Memory B cell (primary cell): Measurements from ENCODE around the gene SLC25A23.

ENCODE experiments used
- ATAC-seq: fragments of 150-1000 bp; cut with Tn5 transposase; 2 replicates; pipeline ENCODE4 v1.10.0; 2021; ENCODE audit warnings: low read depth, mild to moderate bottlenecking, moderate library complexity
- DNase-seq, 2 donors: peaks; one replicate each; pipeline ENCODE4 v3.0.0; 2022; ENCODE audit warnings: low spot score in 2 of 2
- H3K27ac Mint-ChIP-seq: one replicate; pipeline ENCODE4 v1.8.0; 2022; ENCODE audit warnings: mild to moderate bottlenecking, moderate library complexity, mixed read lengths
- H3K27me3 Mint-ChIP-seq: one replicate; pipeline ENCODE4 v1.8.0; 2022; ENCODE audit warnings: mixed read lengths
- H3K36me3 Mint-ChIP-seq: one replicate; pipeline ENCODE4 v1.8.0; 2022; ENCODE audit warnings: mild to moderate bottlenecking, mixed read lengths
- H3K4me1 Mint-ChIP-seq: one replicate; pipeline ENCODE4 v1.8.0; 2022; ENCODE audit warnings: mixed read lengths
- H3K4me3 Mint-ChIP-seq: one replicate; pipeline ENCODE4 v1.8.0; 2022; ENCODE audit warnings: mild to moderate bottlenecking, moderate library complexity, mixed read lengths
- H3K9me3 Mint-ChIP-seq: one replicate; pipeline ENCODE4 v1.8.0; 2022; ENCODE audit warnings: mixed read lengths

Gene SLC25A23

DNA sequence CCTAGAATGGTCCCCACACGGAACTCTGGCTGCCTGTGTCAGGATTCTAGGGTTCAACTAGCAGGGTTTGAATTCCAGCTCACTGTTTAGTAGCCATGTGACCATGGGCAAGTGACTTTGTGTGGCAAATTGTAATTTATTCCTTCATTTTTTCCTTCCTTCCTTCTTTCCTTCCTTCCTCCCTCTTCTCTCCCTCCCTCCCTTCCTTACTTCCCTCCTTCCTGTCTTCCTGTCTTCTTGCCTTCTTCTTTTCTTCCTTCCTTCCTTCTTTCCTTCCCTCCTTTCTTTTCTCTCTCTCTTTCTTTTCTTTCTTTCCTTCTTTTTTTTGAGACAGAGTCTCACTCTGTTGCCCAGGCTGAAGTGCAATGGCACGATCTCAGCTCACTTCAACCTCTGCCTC is 30.5 kb upstream of the SLC25A23 start:
- ATAC-seq (no peak), DNase-seq (no peak)
- Mint-ChIP-seq H3K27me3 (no peaks in the 10 kb centered on the region), H3K9me3 (peaks cover 3% of the 10 kb centered on the region), H3K4me1 (peaks cover 8% of the 10 kb centered on the region), H3K27ac (peak overlapping the region; percentile 53), H3K36me3 (peaks cover 7% of the 10 kb centered on the region), H3K4me3 (peak overlapping the region; percentile 82)

DNA sequence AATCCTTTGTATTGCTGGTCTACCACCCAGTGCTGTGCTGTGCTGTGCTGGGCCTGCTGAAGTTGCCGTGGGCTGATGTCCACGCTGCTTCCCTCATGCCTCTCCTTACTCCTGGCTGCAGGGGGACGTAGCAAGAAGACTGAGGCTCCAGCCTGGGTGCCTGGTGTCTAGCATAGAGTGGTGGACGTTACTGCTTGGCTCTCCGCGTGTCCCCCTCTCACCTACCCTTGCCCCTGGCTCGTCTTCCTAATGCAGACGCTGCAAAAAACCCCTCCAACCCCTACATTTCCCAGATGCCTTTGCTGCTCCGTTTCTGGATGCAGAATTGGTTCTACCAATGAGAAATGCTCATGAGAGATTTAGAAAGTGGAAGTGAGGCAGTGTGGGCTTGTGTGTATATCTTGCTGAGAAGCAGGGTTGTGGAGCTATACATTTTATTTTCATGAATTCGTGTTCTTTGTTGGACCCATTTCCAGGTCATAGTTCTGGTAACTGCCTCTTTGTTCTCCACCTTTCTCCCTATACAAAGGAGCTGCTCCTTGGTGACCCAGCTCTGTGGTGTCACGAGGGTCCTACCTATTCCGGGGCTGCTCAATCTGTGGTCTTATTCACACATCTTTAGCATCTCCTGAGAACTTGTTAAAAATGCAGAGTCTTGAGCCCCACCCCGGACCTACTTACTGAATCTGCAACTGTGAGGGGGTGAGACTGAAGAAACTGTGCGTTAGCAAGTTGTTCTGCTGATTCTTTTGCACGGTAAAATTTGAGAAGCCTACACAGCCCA is 29.9 kb upstream of the SLC25A23 start:
- ATAC-seq (peak; percentile 98), DNase-seq (no peak)
- Mint-ChIP-seq H3K4me1 (peaks cover 8% of the 10 kb centered on the region), H3K27me3 (no peaks in the 10 kb centered on the region), H3K36me3 (peaks cover 3% of the 10 kb centered on the region), H3K27ac (peak overlapping the region; percentile 53), H3K9me3 (peaks cover 3% of the 10 kb centered on the region), H3K4me3 (peak overlapping the region; percentile 82)

DNA sequence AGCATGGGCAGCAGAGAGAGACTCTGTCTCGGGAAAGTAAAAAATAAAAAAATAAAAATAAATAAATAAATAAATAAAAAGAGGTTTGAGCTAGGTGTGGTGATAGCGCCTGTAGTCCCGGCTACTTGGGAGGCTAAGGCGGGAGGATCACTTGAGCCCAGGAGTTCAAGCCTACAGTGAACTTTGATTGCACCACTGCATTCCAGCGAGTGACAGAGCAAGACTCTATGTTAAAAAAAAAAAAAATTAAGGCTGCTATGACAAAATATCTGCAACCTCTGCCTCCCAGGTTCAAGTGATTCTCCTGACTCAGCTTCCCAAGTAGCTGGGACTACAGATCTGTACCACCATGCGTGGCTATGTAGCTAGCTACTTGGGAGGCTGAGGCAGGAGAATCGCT is 25.2 kb upstream of the SLC25A23 start:
- no peak for ATAC-seq
- no peaks in the 10 kb centered on the region for H3K27me3 Mint-ChIP-seq

DNA sequence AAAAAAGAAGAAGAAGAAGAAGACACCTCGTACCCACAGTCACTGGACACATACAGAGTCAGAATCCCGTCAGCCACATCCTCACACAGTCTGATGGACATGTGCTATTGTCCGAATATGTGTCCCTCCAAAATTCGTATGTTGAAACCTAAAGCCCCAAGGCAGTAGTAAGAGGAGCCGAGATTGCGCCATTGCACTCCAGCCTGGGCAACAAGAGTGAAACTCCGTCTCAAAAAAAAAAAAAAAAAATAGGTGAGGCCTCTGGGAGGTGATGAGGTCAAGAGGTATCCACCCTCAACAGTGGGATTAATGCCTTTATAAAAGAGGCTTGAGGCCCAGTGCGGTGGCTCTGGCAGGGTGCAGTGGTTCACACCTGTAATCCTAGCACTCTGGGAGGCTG is 24.6 kb upstream of the SLC25A23 start:
- Mint-ChIP-seq H3K27ac (no peak overlapping the region), H3K36me3 (peaks cover 2% of the 10 kb centered on the region)

More for the DNA sequence above, 25.2 kb upstream of the SLC25A23 start:
- Mint-ChIP-seq H3K27ac (no peak overlapping the region), H3K4me1 (peaks cover 28% of the 10 kb centered on the region), H3K36me3 (peaks cover 2% of the 10 kb centered on the region), H3K4me3 (no peak overlapping the region), H3K9me3 (no peaks in the 10 kb centered on the region)
- DNase-seq, result no peak

DNA sequence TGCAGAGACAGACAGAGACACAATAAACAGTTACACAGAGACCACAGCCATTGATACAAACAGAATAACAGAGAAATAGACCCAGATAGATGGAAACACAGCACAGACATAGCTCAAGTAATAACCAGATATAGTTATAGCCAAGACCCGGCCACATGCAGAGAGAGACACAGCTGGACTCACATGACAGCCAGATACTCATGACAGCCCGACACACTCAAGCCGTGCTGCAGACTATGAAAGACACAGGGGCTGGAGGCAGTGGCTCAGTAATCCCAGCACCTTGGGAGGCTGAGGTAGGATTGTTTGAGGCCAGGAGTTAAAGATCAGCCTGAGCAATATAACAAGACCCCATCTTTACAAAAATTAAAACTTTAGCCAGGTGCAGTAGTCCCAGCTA is 23.6 kb upstream of the SLC25A23 start:
- no peak for DNase-seq
- Mint-ChIP-seq H3K4me1 (peaks cover 24% of the 10 kb centered on the region), H3K36me3 (peaks cover 2% of the 10 kb centered on the region), H3K9me3 (no peaks in the 10 kb centered on the region), H3K27me3 (no peaks in the 10 kb centered on the region), H3K27ac (peak overlapping the region; percentile 91), H3K4me3 (no peak overlapping the region)
- no peak for ATAC-seq

More for the DNA sequence above, 24.6 kb upstream of the SLC25A23 start:
- ATAC-seq, result no peak
- no peaks in the 10 kb centered on the region for H3K9me3 Mint-ChIP-seq
- H3K4me1 Mint-ChIP-seq, result peaks cover 26% of the 10 kb centered on the region
- no peaks in the 10 kb centered on the region for H3K27me3 Mint-ChIP-seq
- DNase-seq, result no peak
- H3K4me3 Mint-ChIP-seq, result no peak overlapping the region

DNA sequence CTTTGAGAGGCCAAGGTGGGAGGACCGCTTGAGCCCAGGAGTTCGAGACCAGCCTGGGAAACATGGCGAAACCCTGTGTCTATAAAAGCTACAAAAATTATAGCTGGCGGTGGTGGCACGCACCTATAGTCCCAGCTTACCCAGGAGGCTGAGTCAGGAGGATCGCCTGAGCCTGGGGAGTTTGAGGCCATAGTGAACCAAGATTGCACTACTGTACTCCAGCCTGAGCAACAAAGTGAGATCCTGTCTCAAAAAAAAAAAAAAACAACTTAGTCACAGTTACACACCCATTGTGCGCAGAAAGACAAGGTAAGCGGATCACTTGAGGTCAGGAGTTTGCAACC is 22.7 kb upstream of the SLC25A23 start:
- DNase-seq, result no peak
- no peaks in the 10 kb centered on the region for H3K27me3 Mint-ChIP-seq
- peak overlapping the region; percentile 93 for H3K4me3 Mint-ChIP-seq
- peaks cover 24% of the 10 kb centered on the region for H3K4me1 Mint-ChIP-seq
- H3K36me3 Mint-ChIP-seq, result peaks cover 2% of the 10 kb centered on the region
- no peaks in the 10 kb centered on the region for H3K9me3 Mint-ChIP-seq
- H3K27ac Mint-ChIP-seq, result peak overlapping the region; percentile 91
- no peak for ATAC-seq

DNA sequence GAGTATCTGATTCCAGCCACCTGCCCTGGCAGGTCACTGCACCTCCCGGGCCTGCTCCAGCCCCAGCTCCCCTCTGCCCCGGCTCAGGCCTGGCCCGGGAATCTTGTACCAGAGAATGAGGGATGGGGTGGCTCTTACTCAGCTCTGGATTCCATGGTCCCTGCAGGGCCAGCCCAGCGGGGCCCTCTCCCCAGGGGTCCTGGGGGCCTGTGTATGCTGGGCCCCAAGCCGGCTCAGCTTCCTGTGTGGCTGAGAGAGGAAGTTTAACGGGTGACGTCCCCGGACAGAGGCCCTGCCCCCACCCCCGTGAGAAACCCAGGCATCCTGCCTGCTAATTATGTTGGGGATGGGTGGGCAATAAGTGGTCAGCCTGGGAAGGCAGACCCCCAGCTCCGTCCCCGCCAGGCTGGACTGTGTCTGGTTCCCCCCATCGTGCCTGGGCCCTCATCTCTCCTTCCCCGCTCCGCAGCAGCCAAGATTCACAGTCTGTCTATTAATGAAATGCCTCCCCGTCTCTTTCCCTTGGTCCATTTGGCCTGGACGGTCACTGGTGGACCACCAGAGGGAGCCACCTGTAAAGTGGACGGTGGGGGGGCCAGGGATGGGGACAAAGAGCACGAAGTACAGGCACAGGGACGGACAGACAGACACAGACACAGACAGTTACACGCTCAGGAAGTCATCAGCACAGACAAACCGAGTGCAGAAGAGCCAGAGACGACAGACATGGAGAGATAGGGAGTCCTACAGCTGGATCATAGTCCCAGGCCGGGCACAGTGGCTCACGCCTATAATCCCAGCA is 22.1 kb upstream of the SLC25A23 start, which contains the start of gene DENND1C:
Gene DENND1C, minus strand, starts transcription at position 247 of the 802 bp plus-strand sequence. Its CDS starts 92 bp downstream, at position 155.
- peak within 1 kb of the TSS; percentile 91 for H3K27ac Mint-ChIP-seq
- peak within 1 kb of the TSS; percentile 93 for H3K4me3 Mint-ChIP-seq
- H3K4me1 Mint-ChIP-seq, result peaks cover 24% of the 10 kb centered on the region
- peaks cover 2% of the 10 kb centered on the region for H3K36me3 Mint-ChIP-seq
- H3K27me3 Mint-ChIP-seq, result no peaks in the 10 kb centered on the region
- ATAC-seq, result peak; percentile 97
- peak; percentile 62 to 63 for DNase-seq
- no peaks in the 10 kb centered on the region for H3K9me3 Mint-ChIP-seq

DNA sequence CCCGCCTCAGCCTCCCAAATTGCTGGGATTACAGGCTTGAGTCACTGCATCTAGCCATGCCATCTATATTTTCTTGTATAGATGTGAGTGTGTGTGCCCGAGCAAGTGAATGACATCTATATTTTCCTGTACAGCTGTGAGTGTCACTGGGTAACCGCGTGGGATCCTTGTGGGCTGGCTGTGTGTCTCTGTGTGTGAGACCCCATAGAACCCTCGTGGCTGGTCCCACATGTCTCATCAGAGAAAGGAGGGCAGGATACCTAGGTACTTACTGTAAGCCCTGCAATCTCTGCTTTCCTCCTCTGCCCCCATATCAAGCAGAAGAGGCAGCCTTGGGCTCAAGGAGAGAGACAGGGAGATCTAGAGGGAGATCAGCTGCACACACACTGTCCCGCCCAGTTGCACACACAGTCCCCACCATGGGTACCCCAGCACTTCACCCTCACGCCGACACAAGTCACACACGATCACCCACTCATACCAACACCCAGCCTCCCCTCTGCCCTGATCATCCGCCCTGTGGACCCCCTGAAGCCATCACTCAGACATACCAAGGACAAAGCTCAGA is 21.3 kb upstream of the SLC25A23 start:
- ATAC-seq (peak; percentile 6), DNase-seq (no peak)
- Mint-ChIP-seq H3K9me3 (no peaks in the 10 kb centered on the region), H3K4me1 (peaks cover 24% of the 10 kb centered on the region), H3K27ac (peak overlapping the region; percentile 91), H3K4me3 (peak overlapping the region; percentile 93), H3K36me3 (peaks cover 5% of the 10 kb centered on the region), H3K27me3 (no peaks in the 10 kb centered on the region)

DNA sequence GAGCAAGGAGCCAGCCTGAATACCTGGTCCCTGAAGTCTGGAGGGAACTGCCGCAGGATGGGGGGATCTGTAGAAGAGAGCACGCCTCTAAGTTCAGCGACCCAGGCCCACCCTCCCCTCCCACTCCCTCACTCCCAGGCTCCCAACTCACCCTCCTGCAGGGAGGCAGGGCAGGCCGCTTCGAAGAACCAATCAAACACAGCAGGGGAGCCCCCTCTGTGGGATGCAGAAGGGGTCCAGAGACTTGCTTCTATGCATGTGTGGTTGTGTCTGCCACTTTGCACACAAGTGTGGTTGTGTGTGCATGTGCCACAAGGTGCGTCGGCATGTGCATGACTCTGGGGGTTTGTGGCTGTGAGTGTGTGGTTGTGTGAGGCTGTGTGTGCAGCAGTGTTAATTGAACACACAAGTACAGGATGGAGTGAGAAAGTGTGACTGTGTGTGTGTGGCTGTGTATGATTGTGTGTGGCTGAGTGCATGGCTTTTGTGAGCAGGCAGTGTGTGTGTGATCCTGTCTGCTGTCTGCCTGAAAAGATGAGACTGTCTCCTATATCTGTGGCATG is 20.3 kb upstream of the SLC25A23 start:
- Mint-ChIP-seq H3K9me3 (no peaks in the 10 kb centered on the region), H3K4me3 (peak overlapping the region; percentile 93), H3K27me3 (no peaks in the 10 kb centered on the region), H3K36me3 (peaks cover 7% of the 10 kb centered on the region), H3K27ac (peak overlapping the region; percentile 91), H3K4me1 (peaks cover 24% of the 10 kb centered on the region)
- ATAC-seq, result no peak
- no peak for DNase-seq

DNA sequence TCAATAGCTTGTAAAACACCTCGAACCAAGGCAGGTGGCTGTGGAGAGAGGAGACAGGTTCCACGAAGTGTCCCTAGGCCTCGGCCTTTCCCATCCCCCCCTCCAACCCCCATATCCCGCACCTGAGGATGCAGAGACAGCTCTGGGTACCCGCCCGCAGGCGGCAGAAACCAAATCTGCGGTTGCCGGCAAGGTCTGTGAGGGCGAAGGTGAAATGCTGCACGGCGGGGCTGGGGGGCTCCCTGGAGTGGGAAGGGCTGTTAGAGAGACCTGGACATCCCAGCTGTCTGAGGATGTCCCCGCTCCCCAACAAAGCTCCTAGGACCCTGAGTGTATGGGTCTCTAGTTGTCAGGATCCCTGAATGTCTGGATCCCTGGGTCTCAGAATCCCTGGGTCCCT is 19.2 kb upstream of the SLC25A23 start:
- ATAC-seq (no peak), DNase-seq (no peak)
- Mint-ChIP-seq H3K9me3 (no peaks in the 10 kb centered on the region), H3K36me3 (peaks cover 7% of the 10 kb centered on the region), H3K4me3 (no peak overlapping the region), H3K27ac (no peak overlapping the region), H3K4me1 (peaks cover 24% of the 10 kb centered on the region), H3K27me3 (no peaks in the 10 kb centered on the region)

DNA sequence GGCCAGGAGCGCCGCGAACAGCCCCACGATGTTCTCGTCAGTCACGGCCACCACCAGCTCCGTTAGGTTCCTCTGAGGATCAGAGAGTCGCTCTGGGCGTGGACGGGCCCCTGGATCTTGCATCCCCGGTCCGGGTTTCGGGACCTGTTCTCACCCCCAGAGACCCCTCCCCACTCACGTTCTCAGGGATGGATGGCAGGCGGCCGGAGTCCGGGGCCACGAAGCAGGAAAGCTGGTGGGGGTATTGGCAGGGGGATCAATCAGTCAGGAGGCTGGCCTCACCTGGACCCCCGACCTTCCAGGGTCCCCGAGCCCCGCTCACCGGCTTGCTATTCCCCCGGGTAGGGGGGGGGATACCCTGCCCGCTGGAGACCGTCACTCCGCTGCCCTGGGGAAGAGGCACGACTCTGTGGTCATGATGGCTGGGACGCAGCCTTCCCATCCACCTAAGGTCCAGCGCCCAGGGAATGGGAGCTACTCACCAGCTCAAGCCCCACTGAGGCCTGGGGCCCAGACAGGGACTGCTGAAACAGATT is 17.4 kb upstream of the SLC25A23 start:
- peaks cover 7% of the 10 kb centered on the region for H3K36me3 Mint-ChIP-seq
- peaks cover 16% of the 10 kb centered on the region for H3K4me1 Mint-ChIP-seq
- H3K27ac Mint-ChIP-seq, result no peak overlapping the region
- no peak for DNase-seq
- no peaks in the 10 kb centered on the region for H3K27me3 Mint-ChIP-seq
- ATAC-seq, result no peak
- H3K4me3 Mint-ChIP-seq, result no peak overlapping the region
- H3K9me3 Mint-ChIP-seq, result no peaks in the 10 kb centered on the region

DNA sequence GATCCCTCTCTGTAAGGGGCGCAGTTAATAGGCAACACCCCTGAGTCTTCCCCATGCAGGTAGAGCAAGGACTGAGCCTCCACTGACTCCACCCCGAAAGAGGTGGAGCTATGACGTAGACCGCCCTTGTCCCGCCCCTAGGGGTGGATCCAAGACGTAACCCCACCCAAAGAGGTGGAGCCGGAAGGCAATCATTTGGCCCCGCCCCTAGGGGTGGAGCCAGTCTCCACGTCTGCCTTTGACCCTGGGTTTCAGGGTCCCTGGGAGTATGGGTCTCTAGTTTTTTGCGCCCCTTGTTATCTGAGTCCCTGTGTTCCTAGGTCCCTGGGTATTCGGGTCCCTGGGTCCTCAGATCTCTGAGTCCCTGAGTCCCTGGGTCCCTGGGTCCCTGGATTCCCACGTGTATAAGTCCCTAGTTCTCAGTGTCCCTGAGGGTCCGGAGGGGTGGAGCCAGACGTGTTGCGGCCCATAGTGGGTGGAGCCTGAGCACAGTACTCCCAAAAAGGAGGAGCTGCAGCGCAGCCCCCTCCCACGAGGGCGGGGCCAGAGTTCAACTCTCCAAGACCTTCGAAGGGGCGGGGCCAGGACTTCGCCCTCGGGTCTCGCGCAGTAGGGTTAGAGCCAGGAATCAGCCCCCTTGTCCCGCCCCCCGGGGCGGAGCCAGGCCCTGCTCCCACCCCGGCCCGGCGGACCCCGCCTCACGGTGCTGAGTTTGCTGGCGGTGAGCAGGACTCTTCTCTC is 16.7 kb upstream of the SLC25A23 start:
- Mint-ChIP-seq H3K4me3 (no peak overlapping the region), H3K4me1 (peaks cover 13% of the 10 kb centered on the region), H3K36me3 (peaks cover 7% of the 10 kb centered on the region), H3K27me3 (no peaks in the 10 kb centered on the region), H3K27ac (no peak overlapping the region), H3K9me3 (no peaks in the 10 kb centered on the region)
- DNase-seq, result peak; percentile 59 to 76
- ATAC-seq, result peak; percentile 98
